ENCODE data around the gene ZNF24. TPM values are rescaled to one million over a fixed set of nuclear protein-coding genes. Genes with fewer than 3 reads are reported as not detected.
A peak's percentile ranks its signal among the peaks of the same experiment; 100 is the strongest.

ZNF24 gene
- total RNA-seq, 1 experiment from 2014 or later, result 55.7 TPM

GRCh38 chr18:35296060-35296459 lies 48.2 kb downstream of the ZNF24 start:
- DNase-seq (ENCODE audit: low spot score), result no peak

GRCh38 chr18:35291166-35291565 lies 53.1 kb downstream of the ZNF24 start:
- DNase-seq (ENCODE audit: low spot score), result no peak

- DNase-seq (ENCODE audit: low spot score), result peak; percentile 94
These were observed 54.0 kb downstream of the ZNF24 start, which contains the start of gene ZSCAN30 for GRCh38 chr18:35290094-35290735. ZSCAN30 (minus strand) TSS chr18:35290229; CDS start chr18:35264352, 25,877 bp downstream.

GRCh38 chr18:35289727-35290093 lies 54.5 kb downstream of the ZNF24 start:
- DNase-seq (ENCODE audit: low spot score), result no peak

DNA sequence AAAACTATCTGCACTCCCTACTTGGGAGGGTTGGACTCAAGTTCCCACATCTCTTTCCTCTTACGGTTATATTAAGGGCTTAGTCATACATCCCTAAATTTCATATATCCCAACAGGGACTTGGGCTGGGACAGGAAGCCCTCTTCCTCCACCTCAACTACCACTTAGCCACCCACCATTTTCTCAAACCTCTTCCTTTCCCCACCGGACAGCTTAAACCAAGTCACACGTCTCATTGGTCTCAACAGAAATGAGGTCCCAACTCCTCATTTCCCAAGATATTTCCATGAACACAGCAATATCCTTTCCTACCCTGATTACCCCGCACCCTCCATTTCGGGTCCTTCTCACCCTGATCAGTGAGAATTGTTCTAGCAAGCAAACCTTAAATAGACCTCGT lies 54.9 kb downstream of the ZNF24 start:
- DNase-seq (ENCODE audit: low spot score), result no peak

- DNase-seq (ENCODE audit: low spot score), result no peak
These were observed 59.4 kb downstream of the ZNF24 start for GRCh38 chr18:35284841-35285240.

- DNase-seq (ENCODE audit: low spot score), result peak; percentile 10
These were observed 60.1 kb downstream of the ZNF24 start for GRCh38 chr18:35283923-35284794.

DNA sequence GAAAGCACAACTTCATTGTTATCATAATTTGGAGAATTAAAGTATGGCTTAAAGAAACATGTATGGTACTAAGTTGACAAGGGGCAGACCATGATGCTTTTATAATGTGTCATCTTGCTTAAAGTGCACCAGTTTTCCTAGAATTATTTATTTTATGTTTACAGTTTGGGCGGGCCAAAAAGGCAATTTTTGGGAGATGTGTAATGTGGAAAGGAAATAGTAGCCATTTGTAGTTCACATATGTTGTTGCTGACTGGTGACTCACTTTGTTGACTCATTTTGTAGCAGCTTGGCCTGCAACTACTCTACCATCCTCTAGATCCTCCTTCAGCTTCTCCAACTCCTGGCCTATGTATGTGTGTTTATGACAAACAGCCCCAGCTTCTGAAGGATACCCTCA lies 61.9 kb downstream of the ZNF24 start:
- peak; percentile 85 for DNase-seq (ENCODE audit: low spot score)

Other genes starting within 250 kb of the ZNF24 start
- gene ZNF397, start 103.4 kb downstream of the ZNF24 start, total RNA-seq (2014; rRNA removed; shearing (Covaris generic)), result 10.1 and 11.5 TPM in 2 replicates
- gene ZSCAN30, start 54.2 kb downstream of the ZNF24 start, total RNA-seq (2014; rRNA removed; shearing (Covaris generic)), result 19.5 and 20.2 TPM in 2 replicates
- gene ZNF396, start 32.9 kb upstream of the ZNF24 start, total RNA-seq (2014; rRNA removed; shearing (Covaris generic)), result 0.33 and 0.57 TPM in 2 replicates
- 3.5 and 9.6 TPM in 2 replicates for gene INO80C, start 153.5 kb upstream of the ZNF24 start, total RNA-seq (2014; rRNA removed; shearing (Covaris generic))
- 144 TPM in 2 replicates for gene GALNT1, start 237.3 kb upstream of the ZNF24 start, total RNA-seq (2014; rRNA removed; shearing (Covaris generic))